ENCODE data around the gene PCSK7.
"Not testable (repeated sequence)": the region's sequence is repeated elsewhere in the genome, so short reads cannot be mapped to it uniquely, and the experiment has no call there.

The PCSK7 gene

DNA sequence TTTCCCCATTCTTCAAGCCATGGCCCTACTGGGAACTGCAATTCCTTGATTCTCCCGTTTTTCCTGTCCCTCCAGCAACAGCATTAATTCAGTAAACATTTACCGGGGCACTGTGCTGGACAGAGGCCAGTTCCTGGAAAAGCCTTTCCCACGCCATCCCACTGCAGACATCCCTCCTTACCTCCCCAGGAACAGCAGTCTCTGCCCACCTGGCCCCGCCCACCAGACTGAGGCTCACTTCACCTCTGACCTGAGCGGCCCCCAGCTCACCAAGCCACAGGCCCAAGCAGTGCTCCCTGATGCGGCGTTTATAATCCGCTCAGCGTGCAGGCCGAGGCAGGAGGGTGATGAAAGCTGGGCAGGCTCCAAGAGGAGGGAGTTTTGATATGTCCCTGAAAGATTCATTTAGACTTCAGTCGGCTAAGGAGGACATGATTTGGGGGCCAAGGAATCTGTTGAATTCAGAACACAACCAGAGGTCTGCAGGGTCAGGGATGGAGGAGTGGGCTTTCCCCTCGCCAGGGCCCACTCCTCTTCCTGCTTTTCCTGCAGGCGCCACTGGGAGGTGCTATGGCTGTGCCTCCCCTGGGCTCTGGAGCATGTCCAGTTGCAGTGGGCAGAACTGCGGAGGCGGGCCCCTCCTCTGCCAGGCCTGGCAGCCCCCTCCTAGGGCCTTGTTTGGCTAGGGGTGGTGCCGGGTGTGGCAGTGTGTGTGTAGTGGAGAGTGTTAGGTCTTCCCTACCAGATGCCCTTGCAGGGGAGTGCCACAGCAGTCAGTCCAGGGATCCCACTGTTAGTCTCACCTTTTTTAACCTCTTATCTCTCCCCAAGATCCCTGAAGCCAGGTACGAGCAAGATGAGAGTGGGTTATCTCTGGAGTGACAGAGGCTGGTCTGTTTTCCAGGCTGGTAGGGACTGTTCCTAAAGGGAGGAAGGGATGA is 34.1 kb downstream of the PCSK7 start:
- DNase-seq: no peak

DNA sequence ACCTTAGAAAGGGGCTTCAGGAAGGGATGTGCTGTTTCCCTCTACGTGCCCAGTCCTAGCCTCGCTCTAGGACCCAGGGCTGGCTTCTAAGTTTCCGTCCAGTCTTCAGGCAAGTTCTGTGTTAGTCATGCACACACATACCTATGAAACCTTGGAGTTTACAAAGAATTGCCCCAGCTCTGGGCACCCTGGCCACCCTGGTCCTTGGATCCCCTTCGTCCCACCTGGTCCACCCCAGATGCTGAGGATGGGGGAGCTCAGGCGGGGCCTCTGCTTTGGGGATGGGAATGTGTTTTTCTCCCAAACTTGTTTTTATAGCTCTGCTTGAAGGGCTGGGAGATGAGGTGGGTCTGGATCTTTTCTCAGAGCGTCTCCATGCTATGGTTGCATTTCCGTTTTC is 34.9 kb downstream of the PCSK7 start:
- DNase-seq: no peak

DNA sequence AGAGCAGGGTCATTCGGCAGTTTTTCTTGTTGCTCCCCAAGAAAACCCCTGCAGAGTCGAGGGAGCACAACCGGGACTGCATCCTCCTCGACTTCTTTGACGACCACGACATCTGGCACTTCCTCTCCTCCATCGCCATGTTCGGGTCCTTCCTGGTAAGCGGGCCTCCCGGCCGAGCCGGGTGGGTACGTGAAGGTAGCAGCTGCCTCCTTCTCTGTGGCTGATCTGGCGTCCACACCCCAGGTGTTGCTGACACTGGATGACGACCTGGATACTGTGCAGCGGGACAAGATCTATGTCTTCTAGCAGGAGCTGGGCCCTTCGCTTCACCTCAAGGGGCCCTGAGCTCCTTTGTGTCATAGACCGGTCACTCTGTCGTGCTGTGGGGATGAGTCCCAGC is 36.1 kb downstream of the PCSK7 start:
- no peak for DNase-seq

DNA sequence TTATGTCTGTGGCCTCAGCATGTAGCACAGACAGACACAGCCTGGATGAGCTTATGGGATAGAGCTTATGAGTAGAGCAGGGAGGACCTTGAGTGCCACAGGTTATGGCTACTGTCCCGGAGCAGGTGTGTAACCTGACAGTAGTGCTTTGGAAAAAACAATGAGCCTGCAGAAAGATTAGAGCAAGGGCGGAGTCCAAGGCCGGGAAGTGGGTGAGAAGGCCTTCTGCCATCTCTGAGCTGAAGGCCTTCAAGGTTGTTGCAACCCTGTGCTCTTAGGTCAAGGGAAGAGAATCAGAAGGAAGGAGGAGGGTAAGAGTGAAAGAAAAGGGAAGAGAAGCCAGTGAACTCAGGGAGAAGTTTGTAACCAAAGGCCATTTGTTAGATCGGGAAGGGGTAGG is 36.6 kb downstream of the PCSK7 start:
- no peak for DNase-seq

DNA sequence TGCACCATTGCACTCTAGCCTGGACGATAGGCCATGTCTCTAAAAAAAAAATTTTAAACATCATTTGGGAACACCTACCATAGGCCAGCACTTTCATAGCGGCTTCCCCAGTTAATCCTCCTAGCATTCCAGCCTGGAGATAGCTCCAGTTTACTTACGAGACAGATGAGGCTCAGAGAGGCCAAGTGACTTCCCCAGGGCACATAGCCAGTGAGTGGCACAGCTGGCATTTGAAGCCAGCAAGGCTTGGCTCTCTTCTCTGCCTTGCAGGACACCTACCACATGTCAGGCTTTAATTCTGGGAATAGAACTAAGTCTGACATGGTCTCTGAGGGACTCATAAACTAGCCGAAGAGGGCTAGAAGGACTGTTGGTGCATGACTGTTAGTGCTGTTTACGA is 37.6 kb downstream of the PCSK7 start:
- DNase-seq: no peak

DNA sequence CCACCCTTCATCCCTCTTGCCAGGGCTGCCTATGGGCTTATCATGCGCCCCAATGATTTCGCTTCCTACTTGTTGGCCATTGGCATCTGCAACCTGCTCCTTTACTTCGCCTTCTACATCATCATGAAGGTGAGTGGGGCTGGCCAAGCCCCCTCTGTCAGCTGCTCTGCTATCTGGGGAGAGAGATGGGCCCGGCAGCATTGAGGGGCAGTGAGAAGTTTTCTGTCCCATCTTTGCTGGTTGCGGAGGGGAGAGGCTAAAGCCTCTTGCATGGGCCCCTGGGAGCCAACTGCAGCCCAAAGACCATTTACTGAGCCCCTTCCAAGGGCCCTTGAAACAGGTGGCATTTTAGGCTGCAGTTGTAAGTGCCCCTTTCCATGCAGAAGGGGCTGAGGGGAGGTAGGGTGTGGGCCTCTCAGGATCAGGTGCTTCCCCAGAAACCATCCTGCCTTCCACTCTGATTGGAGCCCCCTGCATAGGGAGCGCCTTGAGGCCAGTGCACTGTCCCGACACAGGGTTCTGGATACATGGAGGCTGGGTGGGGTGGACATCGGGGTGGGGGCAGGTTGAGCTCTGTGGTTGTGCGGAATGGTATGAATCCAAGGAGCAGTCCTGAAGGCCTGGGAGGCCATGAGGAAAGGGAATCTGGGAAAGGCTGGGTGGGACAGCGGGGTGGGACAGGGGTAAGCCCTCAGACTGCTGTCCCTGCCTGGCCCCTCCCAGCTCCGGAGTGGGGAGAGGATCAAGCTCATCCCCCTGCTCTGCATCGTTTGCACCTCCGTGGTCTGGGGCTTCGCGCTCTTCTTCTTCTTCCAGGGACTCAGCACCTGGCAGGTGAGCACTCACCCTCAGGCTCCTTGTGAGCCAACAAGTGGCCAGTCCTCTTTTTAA is 38.5 kb downstream of the PCSK7 start:
- DNase-seq: no peak

DNA sequence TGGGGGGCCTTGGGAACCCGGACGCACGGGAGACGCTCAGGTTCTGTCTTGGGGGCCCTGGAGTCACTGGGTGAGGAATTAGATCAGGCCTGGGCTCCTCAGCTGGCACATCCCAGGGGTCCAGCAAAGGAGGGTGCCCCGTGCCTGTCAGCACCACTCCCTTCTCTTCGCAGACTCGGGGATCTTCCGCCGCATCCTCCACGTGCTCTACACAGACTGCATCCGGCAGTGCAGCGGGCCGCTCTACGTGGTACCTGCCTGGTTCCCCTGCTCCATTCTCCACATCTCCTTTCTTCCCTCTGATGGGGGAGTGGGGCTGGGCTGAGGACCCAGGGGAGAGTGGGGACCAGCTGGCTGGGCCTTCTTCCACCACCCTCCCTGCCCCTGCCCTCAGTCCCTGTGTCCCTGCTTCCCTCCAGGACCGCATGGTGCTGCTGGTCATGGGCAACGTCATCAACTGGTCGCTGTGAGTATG is 39.4 kb downstream of the PCSK7 start:
- no peak for DNase-seq

DNA sequence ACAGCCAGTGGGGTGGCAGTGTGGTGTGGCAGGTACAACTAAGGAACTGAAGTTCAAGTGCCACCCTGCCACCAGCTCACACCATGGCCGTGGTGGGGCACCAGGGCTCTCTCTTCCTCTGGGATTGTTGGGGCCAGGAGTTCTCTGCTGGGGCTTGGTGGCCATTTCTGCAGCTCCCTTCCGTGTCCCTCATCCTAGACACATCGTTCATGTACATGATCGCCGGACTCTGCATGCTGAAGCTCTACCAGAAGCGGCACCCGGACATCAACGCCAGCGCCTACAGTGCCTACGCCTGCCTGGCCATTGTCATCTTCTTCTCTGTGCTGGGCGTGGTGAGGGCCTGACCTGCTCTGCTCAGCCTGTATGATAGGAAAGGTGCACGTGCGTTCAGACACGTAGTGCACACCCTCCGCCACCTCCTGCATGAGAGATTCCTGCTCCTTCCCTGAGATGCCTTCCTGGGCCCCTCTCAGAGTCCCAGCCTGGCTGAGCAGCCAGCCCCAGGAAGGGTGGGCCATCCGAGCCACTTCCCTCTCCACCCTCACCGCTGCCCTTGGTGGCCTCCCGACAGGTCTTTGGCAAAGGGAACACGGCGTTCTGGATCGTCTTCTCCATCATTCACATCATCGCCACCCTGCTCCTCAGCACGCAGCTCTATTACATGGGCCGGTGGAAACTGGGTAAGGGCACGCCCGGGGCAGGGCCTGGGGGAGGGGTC is 40.0 kb downstream of the PCSK7 start:
- no peak for DNase-seq

DNA sequence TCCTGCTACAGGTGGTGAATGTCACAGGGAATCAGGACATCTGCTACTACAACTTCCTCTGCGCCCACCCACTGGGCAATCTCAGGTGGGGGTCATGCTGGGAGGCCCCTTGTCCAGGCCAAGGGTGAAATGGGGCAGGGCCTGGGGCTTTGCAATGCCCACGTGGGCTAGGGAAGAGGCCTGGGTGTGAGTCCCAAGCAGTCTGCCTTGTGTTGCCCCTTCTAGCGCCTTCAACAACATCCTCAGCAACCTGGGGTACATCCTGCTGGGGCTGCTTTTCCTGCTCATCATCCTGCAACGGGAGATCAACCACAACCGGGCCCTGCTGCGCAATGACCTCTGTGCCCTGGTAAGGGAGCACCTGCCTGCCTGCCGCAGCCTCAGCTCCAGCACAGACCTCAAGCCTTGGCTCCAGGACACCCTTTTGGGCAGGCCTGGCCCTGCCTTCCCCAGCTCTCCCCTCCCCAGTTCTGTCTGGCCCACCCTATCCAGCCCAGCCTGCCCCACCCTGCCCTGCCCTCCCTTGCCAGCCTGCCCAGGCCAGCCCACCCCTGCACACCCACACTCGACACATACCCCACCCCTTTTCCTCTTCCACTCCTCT is 41.8 kb downstream of the PCSK7 start:
- no peak for DNase-seq

DNA sequence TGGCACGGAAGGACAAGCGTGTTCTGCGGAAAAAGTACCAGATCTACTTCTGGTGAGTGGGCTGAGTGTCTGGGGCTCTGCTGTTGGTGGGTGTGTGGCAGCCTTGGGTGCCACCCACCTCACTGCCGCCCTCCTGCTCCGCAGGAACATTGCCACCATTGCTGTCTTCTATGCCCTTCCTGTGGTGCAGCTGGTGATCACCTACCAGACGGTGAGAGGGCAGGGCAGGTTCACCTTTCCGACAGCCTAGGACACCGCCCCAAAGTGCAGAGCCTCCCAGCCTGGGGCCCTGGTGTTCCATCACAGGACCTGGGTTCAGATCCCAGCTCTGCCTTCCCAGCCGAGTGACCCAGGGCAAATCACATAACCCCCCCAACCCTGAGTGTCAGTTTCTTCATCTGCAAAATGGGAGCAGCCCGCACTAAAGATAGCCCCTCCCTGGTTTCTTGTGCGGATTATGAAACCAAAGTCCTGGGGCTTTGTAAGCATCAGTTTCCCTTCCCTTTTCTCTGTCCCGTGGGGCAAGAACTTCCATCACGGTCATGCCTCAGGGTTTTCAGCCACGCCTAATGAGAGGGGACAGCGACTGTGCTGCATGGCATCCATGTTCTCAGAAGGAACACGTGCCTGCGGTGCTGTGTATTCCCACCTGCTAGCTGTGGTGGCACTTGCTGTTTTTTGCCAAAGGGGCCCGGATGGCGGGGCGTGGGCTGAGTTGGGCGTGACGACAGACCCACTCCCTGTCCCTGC is 42.5 kb downstream of the PCSK7 start:
- DNase-seq: no peak

DNA sequence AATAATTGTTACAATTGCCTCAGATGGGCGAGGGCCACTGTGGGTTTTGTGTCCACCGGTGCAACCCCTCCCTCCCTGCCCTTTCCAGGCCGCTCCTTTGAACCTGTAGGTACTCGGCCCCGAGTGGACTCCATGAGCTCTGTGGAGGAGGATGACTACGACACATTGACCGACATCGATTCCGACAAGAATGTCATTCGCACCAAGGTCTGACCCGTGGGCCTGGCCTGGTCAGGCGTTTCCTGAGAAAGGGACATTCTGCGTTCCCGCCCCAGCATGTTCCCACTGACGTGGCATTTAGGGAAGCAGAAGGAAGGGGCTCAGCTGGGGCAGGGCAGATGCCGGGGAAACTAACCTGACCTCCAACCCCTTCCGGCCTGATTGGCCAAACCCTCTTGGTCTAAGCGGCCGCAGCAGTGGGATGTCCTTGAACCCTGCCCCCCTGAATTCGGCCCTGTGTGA is 43.2 kb downstream of the PCSK7 start:
- DNase-seq: no peak

DNA sequence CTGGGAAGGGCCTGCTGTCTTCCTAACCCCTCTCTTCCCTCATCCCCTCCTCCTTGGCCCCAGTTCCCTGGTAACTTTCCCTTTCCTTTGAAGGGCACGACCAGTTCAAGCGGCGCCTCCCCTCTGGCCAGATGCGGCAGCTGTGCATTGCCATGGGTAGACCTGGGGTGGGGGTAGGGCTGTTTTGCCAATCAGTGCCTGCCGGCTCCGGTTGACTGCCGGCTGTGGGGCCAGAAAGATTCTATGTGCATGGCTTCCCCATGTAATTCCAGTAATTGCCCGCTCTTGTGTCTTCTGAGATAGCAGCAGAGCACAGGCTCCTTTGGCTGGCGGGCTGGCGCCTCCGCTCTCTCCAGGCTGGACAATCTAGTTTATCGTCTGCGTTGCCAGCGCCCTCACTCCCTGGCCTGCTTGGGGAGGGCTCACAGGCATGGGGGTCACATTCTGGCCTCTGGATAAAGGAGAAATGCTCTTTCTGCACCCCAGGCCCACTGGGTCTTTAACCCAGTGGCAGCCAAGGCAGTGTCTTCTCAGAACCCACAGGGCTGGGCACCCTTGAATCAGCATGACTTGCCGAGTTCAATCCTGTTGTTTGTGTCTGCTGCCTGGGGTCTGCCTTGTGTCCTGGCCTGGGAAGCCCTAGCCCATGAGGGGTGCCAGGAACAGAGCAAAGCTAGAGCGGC is 43.9 kb downstream of the PCSK7 start:
- DNase-seq: no peak

DNA sequence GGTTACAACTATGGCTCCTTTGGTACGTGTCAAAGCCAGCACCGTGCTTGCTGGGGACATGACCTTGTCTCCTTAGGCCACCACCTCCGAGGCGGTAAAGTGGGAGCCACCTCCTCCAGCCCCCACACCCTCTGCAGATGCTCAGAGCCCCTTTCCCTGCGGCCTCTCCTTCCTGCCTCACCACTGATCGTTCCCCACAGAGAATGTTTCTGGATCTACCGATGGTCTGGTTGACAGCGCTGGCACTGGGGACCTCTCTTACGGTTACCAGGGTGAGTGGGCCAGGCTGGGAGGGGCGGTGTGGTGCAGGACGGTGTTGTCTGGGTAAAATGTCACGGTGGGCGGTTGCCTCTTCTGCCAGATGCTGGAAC is 44.5 kb downstream of the PCSK7 start:
- no peak for DNase-seq

DNA sequence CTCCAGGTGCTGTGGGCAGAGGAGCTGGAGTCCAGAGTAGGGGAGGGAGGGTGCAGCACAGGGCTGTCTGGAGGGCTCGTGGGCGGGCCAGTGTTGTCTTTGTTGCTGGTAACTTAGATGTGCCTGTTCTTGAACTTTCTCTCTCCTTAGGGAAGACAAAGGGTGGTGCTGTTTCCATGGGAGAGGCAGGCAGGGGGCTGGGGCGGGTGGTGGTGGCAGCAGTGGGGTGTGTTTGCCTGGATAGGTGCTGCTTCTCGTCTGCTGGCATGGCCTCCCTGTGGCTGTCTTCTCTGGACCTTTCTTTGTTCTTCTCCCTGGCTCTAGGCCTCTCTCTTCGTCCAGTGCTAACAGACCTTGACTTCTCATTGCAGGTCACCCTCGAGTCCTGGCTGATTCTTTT is 44.9 kb downstream of the PCSK7 start:
- DNase-seq: no peak

DNA sequence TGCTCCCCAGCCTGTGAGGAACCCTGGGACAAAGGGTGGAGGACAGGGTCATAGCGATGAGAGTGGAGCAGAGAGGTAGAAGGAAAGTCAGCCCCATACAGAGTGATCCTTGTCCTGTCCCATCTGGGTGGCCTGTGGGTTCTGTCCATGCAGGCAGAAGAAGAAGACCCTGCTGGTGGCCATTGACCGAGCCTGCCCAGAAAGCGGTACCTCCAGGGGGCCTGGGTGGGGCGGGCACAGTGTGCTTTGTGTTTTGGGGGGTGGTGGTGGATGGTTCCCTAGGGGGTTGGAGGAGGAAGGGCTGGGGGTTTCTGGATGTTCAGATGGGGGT is 45.5 kb downstream of the PCSK7 start:
- DNase-seq: no peak

DNA sequence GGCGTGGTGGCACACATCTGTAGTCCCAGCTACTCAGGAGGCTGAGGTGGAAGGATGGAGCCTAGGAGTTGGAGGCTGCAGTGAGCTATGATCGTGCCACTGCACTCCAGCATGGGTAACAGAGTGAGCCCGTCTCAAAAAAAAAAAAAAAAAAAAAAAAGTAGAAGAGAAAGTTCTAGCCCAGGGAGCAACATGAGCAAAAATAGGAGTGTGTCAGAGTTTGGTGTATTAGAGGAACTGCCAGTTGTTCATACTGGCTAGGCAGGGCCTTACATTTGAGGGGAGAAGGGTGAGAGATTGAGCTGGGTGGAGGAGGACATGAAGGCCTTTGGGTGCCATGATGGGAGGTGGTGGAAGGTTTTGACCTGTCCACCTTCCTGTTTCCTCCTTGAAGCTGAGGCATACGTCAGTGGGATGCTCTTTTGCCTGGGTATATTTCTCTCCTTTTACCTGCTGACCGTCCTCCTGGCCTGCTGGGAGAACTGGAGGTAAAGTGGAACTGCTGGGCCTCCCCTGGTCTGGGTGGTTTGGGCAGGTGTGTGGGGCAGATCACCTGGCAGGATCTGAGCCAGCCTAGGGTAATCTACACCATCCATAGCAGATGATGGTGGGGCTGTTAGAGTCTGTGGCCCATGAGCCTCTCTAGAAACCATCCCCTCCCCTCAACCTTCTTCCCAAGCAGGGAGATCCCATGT is 46.0 kb downstream of the PCSK7 start:
- DNase-seq: no peak

DNA sequence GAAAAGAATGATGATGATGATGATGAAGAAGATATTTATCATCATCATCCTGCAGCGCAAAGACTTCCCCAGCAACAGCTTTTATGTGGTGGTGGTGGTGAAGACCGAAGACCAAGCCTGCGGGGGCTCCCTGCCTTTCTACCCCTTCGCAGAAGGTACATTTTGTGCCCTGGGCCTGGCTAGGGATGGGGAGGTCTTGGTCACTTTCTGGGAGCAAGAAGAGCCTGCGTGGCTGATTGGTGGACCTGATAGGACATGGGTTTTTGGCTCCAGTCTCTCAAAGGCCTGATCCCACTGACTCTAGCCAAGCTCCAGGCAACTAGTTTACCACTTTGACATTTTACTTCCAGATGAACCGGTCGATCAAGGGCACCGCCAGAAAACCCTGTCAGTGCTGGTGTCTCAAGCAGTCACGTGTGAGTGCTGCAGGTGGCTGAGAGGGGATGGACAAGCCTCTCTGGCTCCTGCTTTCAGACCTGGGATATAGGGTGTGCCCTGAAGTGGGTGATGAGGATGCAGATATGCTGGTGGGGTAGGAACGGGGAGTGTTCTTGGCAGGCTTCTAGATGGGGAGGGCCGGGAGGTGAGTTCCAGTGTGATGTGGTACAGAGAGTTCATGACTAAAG is 48.0 kb downstream of the PCSK7 start:
- no peak for DNase-seq

DNA sequence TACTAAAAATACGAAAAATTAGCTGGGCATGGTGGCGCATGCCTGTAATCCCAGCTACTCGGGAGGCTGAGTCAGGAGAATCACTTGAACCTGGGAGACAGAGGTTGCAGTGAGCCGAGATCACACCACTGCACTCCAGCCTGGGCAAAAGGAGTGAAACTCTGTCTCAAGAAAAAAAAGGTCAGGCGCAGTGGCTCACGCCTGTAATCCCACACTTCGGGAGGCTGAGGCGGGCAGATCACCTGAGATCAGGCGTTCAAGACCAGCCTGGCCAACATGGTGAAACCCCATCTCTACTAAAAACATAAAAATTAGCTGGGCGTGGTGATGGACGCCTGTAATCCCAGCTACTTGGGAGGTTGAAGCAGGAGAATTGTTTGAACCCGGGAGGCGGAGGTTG is 48.7 kb downstream of the PCSK7 start:
- not testable (repeated sequence) for DNase-seq

DNA sequence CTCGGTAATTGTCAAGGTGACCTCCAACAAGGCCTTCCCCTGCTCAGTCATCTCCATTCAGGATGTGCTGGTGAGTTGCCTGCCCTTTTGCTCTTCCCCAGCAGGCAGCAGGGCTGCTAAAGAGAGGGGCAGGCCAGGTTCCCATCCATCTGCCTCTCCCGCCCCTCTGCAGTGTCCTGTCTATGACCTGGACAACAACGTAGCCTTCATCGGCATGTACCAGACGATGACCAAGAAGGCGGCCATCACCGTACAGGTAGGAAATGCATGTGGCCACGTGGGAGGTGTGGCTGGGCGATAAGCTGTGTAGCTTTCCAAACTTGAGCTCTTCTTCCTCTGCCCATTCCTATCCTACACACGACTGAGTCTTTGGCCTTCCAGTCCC is 49.3 kb downstream of the PCSK7 start:
- DNase-seq: no peak
